IPS-18c (cell line): ENCODE data around the gene ZNF280C.

Experiments used
- H3K4me3 ChIP-seq: 2 replicates; pipeline ENCODE4 v1.7.0; 2013; ENCODE audit warnings: low read depth, mild to moderate bottlenecking, low read length, moderate library complexity; ENCODE audit not compliant: insufficient read depth
- H3K9me3 ChIP-seq: one replicate; pipeline ENCODE4 v1.6.1; 2013; ENCODE audit warnings: mild to moderate bottlenecking, low read length, moderate library complexity; ENCODE audit not compliant: control insufficient read depth, insufficient read depth

Gene ZNF280C

DNA sequence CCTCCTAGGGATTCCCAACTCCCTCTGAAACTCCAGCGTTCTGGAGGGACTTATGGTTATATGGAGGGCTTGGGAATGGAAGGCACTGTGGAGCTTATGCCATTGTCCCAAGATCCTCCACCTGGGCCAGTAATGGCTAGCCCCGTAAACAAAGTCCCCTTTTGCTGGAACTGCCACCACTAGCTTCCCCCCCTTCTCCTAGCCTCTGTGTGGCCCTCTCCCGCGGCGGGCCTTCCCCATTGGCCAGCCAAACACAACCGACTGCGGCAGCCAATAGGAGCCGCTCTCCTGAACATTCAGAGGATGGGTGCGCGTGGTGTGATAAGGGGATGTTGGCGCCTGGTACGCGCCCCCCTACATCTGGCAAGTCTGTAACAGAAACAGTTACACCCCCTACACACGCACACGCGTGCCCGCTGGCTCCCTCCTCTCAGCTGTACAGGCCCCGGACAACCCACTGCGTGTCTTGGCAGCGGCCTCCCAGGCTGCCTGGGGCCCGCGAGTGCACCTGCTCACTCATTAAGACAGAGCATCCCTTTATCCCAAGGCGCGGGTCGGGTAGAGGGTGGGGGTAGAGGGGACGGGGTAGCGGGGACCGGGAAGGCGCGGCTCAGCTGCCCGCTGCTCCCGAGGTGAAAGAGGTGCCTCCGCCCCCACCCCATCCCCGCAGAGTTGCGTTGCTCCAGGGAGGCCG lies 97.8 kb downstream of the ZNF280C start:
- peak overlapping the region; percentile 56 for H3K4me3 ChIP-seq
- H3K9me3 ChIP-seq = peaks cover 2% of the 10 kb centered on the region

GRCh38 chrX:130167040-130167439 lies 101.7 kb downstream of the ZNF280C start:
- no peak overlapping the region for H3K4me3 ChIP-seq
- H3K9me3 ChIP-seq = peaks cover 4% of the 10 kb centered on the region

DNA sequence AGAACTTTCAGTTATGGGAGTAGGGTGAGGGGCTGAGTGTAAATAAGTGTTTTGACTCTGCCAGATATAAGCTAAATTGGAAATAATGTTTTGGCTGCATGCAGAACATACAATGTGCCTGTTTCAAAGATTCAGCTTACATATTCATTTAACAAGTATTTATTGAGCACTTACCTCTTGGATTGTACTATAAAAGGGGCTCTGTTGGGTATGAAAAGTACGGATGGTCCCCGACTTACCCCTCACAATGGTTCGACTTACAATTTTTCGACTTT lies 102.3 kb downstream of the ZNF280C start:
- peak overlapping the region; percentile 69; the same call in 1 of the 2 replicates for H3K4me3 ChIP-seq
- H3K9me3 ChIP-seq = peaks cover 4% of the 10 kb centered on the region

DNA sequence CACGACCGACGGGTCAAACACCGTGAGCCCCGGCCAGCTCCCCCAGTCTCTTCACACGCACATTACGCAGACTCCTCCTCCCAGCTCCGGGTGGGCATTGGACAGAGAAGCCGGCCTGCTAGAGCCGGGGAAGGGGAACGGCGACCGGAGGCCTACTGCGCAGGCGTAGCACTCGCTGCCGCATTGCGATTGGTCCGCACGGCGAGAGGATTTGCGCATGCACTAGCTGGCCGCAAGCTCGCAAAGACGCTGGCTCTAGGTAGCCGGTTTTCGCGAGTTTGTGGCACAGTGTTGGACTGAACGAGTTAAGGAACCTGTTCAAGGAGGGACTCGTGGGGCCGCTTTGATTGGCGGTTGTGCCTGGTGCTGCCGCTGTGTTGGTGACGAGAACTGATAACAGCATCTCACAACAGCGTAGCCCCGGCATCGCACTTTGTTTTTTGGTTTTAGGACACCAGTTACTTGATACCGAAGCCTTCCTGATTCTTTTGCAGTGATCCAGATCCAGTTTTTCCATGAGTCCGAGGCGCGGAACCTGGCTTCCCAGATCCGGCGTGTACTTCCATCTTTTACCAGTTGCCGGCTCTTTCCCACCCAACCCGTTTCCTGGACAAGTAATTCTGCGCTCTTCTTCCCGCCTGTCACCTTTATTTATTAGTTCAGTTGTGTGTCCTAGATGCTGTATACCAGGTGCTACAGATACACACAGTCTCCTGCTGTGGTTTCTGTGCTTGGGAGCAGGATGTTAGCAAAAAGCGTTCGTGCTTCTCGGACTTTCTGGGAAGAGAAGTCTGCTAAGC lies 102.8 kb downstream of the ZNF280C start, which contains the start of gene AIFM1:
Gene AIFM1, minus strand, starts transcription at position 139 of the 800 bp plus-strand sequence. CDS start 185 bp downstream, outside the sequence.
- Histone ChIP-seq H3K4me3 (peak within 1 kb of the TSS; percentile 69), H3K9me3 (peaks cover 4% of the 10 kb centered on the region)

- peaks cover 4% of the 10 kb centered on the region for H3K9me3 ChIP-seq
- H3K4me3 ChIP-seq = peak overlapping the region; percentile 69
Measured at GRCh38 chrX:130165181-130165702, 103.5 kb downstream of the ZNF280C start.

GRCh38 chrX:130163398-130163797 lies 105.3 kb downstream of the ZNF280C start:
- Histone ChIP-seq H3K4me3 (no peak overlapping the region), H3K9me3 (peaks cover 4% of the 10 kb centered on the region)

- no peak overlapping the region for H3K4me3 ChIP-seq
- H3K9me3 ChIP-seq = peaks cover 4% of the 10 kb centered on the region
Measured at GRCh38 chrX:130162094-130162735, 106.5 kb downstream of the ZNF280C start.

DNA sequence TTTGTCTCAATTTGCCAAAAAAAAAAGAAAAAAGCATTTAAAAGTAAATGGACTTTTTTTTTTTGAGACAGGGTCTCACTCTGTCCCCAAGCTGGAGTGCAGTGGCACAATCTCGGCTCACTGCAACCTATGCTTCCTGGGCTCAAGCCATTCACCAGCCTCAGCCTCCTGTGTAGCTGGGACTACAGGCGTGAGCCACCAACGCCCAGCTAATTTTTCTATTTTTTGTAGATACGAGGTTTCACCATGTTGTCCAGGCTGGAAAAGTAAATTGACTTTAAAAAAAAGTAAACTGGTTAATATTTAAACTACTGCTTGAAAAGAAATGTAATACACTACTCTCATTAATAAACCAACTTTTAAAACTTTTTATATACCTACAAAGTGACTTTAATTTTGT lies 108.9 kb downstream of the ZNF280C start:
- Histone ChIP-seq H3K4me3 (no peak overlapping the region), H3K9me3 (peaks cover 2% of the 10 kb centered on the region)

GRCh38 chrX:130158311-130158710 lies 110.4 kb downstream of the ZNF280C start:
- Histone ChIP-seq H3K4me3 (no peak overlapping the region), H3K9me3 (no peaks in the 10 kb centered on the region)

GRCh38 chrX:130155564-130155963 lies 113.1 kb downstream of the ZNF280C start:
- H3K4me3 ChIP-seq = no peak overlapping the region
- H3K9me3 ChIP-seq = peaks cover 2% of the 10 kb centered on the region
